GM12891 (cell line): ENCODE data around the gene TTC1.

Experiments
- PAX5 ChIP-seq: IDR thresholded peaks from 2 replicates; pipeline ENCODE4 v1.6.1; 2011; ENCODE audit warnings: low read length, moderate library complexity, mild to moderate bottlenecking; ENCODE audit not compliant: insufficient read depth, severe bottlenecking
- POLR2A ChIP-seq: IDR thresholded peaks from 2 replicates; pipeline ENCODE4 v1.6.1; 2011; ENCODE audit warnings: low read depth, low read length, control low read depth
- POLR2AphosphoS5 ChIP-seq: IDR thresholded peaks from 2 replicates; pipeline ENCODE4 v1.6.1; 2011; ENCODE audit warnings: low read depth, low read length, control low read depth
- SPI1 ChIP-seq: IDR thresholded peaks from 2 replicates; pipeline ENCODE4 v1.6.1; 2011; ENCODE audit warnings: low read depth, low read length, control low read depth
- TAF1 ChIP-seq: IDR thresholded peaks from 2 replicates; pipeline ENCODE4 v1.6.1; 2011; ENCODE audit warnings: low read depth, low read length, control low read depth

GRCh38 chr5:159961176-159962160 is 47.5 kb upstream of the TTC1 start:
- TF ChIP-seq POLR2A = no peak
- no peak for TF ChIP-seq TAF1
- no peak for TF ChIP-seq POLR2AphosphoS5
- TF ChIP-seq SPI1 = no peak
- no peak for TF ChIP-seq PAX5
